NT2/D1 (cell line): Measurements from ENCODE around the gene CTNNA3.
A peak's percentile ranks its signal among the peaks of the same experiment; 100 is the strongest.

Experiments
- DNase-seq: peaks from one replicate; pipeline ENCODE4 v3.0.0-alpha.2; 2011; ENCODE audit warnings: low read depth, low spot score
- H3K27me3 ChIP-seq: 2 replicates; pipeline ENCODE4 v1.6.0; 2011; ENCODE audit warnings: mild to moderate bottlenecking; ENCODE audit not compliant: insufficient read length, insufficient read depth
- H3K36me3 ChIP-seq: 2 replicates; pipeline ENCODE4 v1.6.1; 2011; ENCODE audit warnings: mild to moderate bottlenecking, low read length, mixed read lengths; ENCODE audit not compliant: insufficient read depth, insufficient read length
- H3K4me1 ChIP-seq: 2 replicates; pipeline ENCODE4 v1.5.1; 2011; ENCODE audit not compliant: insufficient read depth, insufficient read length
- H3K4me3 ChIP-seq: 2 replicates; pipeline ENCODE4 v1.5.1; 2011; ENCODE audit warnings: low read depth; ENCODE audit not compliant: insufficient read length
- H3K9ac ChIP-seq: 2 replicates; pipeline ENCODE4 v1.6.0; 2011; ENCODE audit warnings: low read depth; ENCODE audit not compliant: insufficient read length
- H3K9me3 ChIP-seq: 2 replicates; pipeline ENCODE4 v1.5.1; 2011; ENCODE audit warnings: mild to moderate bottlenecking, low read length; ENCODE audit not compliant: insufficient read depth
- SUZ12 ChIP-seq: IDR thresholded peaks from 2 replicates; pipeline ENCODE4 v1.6.1; 2011; ENCODE audit not compliant: insufficient read length, insufficient read depth; ENCODE audit errors: extremely low read depth
- YY1 ChIP-seq: IDR thresholded peaks from 2 replicates; pipeline ENCODE4 v1.6.1; 2011; ENCODE audit not compliant: insufficient read length, insufficient read depth
- ZNF274 ChIP-seq: IDR thresholded peaks from 2 replicates; pipeline ENCODE4 v1.6.1; 2011; ENCODE audit warnings: mild to moderate bottlenecking, low read depth, low read length

Gene CTNNA3

GRCh38 chr10:66639371-66639770, 1056.6 kb downstream of the CTNNA3 start:
- H3K9ac ChIP-seq, result no peak overlapping the region
- H3K9me3 ChIP-seq, result no peaks in the 10 kb centered on the region
- TF ChIP-seq ZNF274, result no peak
- TF ChIP-seq YY1, result no peak
- TF ChIP-seq SUZ12, result no peak
- H3K4me3 ChIP-seq, result no peak overlapping the region
- H3K4me1 ChIP-seq, result no peaks in the 10 kb centered on the region
- H3K36me3 ChIP-seq, result no peaks in the 10 kb centered on the region
- no peaks in the 10 kb centered on the region for H3K27me3 ChIP-seq
- no peak for DNase-seq

- Histone ChIP-seq H3K4me1 (no peaks in the 10 kb centered on the region), H3K9ac (no peak overlapping the region), H3K27me3 (no peaks in the 10 kb centered on the region), H3K9me3 (no peaks in the 10 kb centered on the region), H3K4me3 (no peak overlapping the region), H3K36me3 (no peaks in the 10 kb centered on the region)
- no peak for DNase-seq
- TF ChIP-seq SUZ12, result no peak
- TF ChIP-seq ZNF274, result no peak
- TF ChIP-seq YY1, result no peak
Observed at GRCh38 chr10:66637273-66638036, 1058.5 kb downstream of the CTNNA3 start.

DNA sequence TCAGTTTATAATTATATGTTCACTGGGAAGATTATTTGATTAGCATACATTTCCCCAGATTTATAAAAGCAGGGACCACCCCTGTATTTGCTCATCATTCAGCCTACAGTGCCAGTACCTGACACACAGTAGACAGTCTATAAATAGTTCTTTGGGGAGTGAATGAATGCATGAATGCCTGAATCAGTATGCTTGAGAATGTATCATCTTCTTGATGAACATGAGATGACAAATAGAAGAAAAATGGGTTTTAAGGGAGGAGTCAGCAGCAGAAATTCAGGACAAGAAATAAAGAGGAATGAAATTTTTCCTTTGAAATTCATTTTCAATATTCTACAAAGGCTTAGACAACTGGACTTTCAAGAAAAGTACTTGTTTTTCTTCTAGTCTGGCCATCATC, 1066.0 kb downstream of the CTNNA3 start:
- Histone ChIP-seq H3K4me3 (no peak overlapping the region), H3K9ac (no peak overlapping the region), H3K27me3 (no peaks in the 10 kb centered on the region), H3K36me3 (no peaks in the 10 kb centered on the region), H3K4me1 (no peaks in the 10 kb centered on the region), H3K9me3 (no peaks in the 10 kb centered on the region)
- TF ChIP-seq YY1 (no peak), ZNF274 (no peak), SUZ12 (no peak)
- DNase-seq, result no peak

DNA sequence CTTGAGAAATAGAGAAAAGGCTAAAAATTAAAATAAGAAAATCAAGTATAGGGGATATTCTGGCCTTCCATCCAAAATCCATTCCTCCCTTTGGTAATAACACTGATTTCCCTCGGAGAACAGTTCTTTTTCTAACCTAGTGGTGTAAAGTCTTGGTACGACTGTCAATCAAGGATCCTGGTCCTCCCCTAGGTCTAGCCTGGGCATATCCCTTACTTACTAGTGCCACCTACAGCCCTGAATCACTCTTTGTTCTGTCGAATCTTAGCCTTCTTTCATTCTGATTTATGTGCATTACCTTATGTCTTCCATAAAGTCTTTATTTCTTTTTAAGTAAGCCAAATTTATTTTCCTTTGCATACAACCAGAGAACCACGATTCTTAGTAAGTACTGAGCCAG, 1068.8 kb downstream of the CTNNA3 start:
- Histone ChIP-seq H3K9me3 (no peaks in the 10 kb centered on the region), H3K4me3 (no peak overlapping the region), H3K36me3 (no peaks in the 10 kb centered on the region), H3K27me3 (no peaks in the 10 kb centered on the region), H3K4me1 (no peaks in the 10 kb centered on the region), H3K9ac (no peak overlapping the region)
- TF ChIP-seq ZNF274, result no peak
- peak; percentile 35 for DNase-seq

DNA sequence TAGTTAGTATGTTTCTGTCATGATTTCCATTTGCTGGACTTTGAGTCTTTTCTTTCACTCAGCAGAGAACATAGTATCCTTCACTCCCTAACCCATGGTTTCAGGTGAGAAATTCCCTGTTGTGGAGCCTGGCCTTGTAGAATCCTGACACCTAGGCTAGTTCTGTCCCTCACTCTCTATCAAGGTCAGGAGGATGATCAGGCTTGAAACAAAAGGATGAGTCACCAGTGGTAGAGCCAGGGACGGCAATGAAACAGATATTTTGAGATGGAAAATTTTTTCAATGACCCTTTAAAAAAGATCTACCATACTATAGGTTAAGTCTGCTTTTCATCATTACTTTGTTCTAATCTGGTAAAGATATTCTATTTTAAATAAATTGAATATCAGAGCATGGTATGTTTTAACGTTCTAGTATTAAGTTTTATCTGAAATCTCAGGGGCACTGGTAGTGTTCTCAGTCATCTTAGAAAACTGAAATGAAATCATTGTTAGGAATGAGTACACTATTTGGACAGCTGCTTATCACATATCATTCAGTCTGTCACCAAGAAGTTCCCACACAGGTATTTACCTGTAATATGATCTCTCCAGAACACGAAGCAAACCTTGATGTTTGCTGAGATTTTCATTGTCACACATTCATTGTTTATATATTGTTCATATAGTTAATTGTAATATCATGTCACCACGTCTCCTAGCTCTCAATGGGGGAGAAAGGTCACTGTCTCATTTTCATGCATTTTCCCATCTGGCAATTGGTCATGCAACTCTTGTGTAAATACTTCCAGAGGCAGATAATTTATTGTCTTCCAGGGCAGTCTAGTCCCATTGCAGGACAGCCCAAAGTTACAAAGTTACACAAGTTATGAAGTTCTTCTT, 1070.0 kb downstream of the CTNNA3 start:
- Histone ChIP-seq H3K4me1 (no peaks in the 10 kb centered on the region), H3K27me3 (no peaks in the 10 kb centered on the region), H3K4me3 (no peak overlapping the region), H3K36me3 (no peaks in the 10 kb centered on the region), H3K9ac (no peak overlapping the region), H3K9me3 (no peaks in the 10 kb centered on the region)
- no peak for DNase-seq
- TF ChIP-seq ZNF274 (no peak), SUZ12 (no peak), YY1 (no peak)

DNA sequence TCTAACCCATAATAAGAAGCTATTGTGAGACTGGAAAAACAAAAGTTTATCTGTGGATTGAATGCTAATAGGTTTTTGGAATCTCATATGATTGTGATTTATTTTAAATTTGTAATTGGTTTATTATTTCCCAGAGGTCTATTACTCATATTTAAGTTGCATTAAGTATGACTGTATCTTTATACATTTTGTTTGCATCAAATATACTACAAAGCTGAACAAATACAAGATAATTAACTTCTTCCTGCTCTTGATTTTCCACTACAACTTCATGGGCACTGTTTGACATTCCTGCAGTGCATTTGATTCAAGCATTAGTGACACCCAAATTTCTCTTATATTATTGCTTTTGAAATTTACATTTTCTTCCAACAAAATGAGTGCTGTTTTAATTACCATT, 1073.9 kb downstream of the CTNNA3 start:
- Histone ChIP-seq H3K9me3 (no peaks in the 10 kb centered on the region), H3K4me3 (no peak overlapping the region), H3K27me3 (no peaks in the 10 kb centered on the region), H3K36me3 (no peaks in the 10 kb centered on the region), H3K9ac (no peak overlapping the region), H3K4me1 (no peaks in the 10 kb centered on the region)
- TF ChIP-seq SUZ12, result no peak
- no peak for TF ChIP-seq ZNF274
- no peak for TF ChIP-seq YY1
- no peak for DNase-seq

GRCh38 chr10:66604195-66604594, 1091.8 kb downstream of the CTNNA3 start:
- TF ChIP-seq ZNF274, result no peak
- no peak for TF ChIP-seq SUZ12
- TF ChIP-seq YY1, result no peak

More at GRCh38 chr10:66604195-66604594, 1091.8 kb downstream of the CTNNA3 start:
- Histone ChIP-seq H3K27me3 (no peaks in the 10 kb centered on the region), H3K9ac (no peak overlapping the region), H3K9me3 (no peaks in the 10 kb centered on the region), H3K36me3 (no peaks in the 10 kb centered on the region), H3K4me3 (no peak overlapping the region), H3K4me1 (no peaks in the 10 kb centered on the region)
- DNase-seq, result no peak
